ENCODE data around the gene MCC. TPM values are rescaled to one million over a fixed set of nuclear protein-coding genes. Genes with fewer than 3 reads are reported as not detected.

Gene MCC
- total RNA-seq, 4 donors from 2014 or later = 6.8 to 11.9 (median 9.0) TPM

GRCh38 chr5:113268232-113268631, 220.0 kb downstream of the MCC start:
- Histone ChIP-seq H3K4me3 (no peak overlapping the region), H3K36me3 (no peaks in the 10 kb centered on the region), H3K27me3 (no peaks in the 10 kb centered on the region), H3K4me1 (peaks cover 0 to 27% of the 10 kb centered on the region in 2 donors), H3K27ac (no peak overlapping the region), H3K9me3 (no peaks in the 10 kb centered on the region)
- in situ Hi-C loops (cut with MboI; ENCODE audit: low sequenced_read_pairs in 4 of 4) = no loop called here
- DNase-seq (no peak), ATAC-seq (no peak)
- intact Hi-C loops (cut with DNase I; ENCODE audit: low total_unique reads) = no loop called here
- TF ChIP-seq CTCF (IDR thresholded peaks at IDR 0.05 in 4 of 5, conservative IDR thresholded peaks at IDR 0.05 in 1 of 5) (no peak), POLR2A (IDR thresholded peaks at IDR 0.05) (no peak)

GRCh38 chr5:113267361-113267900, 220.8 kb downstream of the MCC start:
- no peak overlapping the region for H3K27ac ChIP-seq
- DNase-seq = no peak
- intact Hi-C loops (cut with DNase I; ENCODE audit: low total_unique reads) (no loop called here), in situ Hi-C loops (cut with MboI; ENCODE audit: low sequenced_read_pairs in 4 of 4) (no loop called here)
- H3K27me3 ChIP-seq = no peaks in the 10 kb centered on the region
- no peak for ATAC-seq
- TF ChIP-seq POLR2A (IDR thresholded peaks at IDR 0.05) = no peak
- no peak for TF ChIP-seq CTCF (IDR thresholded peaks at IDR 0.05 in 4 of 5, conservative IDR thresholded peaks at IDR 0.05 in 1 of 5)
- H3K4me1 ChIP-seq = peaks cover 0 to 23% of the 10 kb centered on the region in 2 donors
- no peaks in the 10 kb centered on the region for H3K36me3 ChIP-seq
- H3K9me3 ChIP-seq = no peaks in the 10 kb centered on the region
- no peak overlapping the region for H3K4me3 ChIP-seq

- no peak for ATAC-seq
- no peak overlapping the region for H3K27ac ChIP-seq
Observed at GRCh38 chr5:113266913-113267227, 221.4 kb downstream of the MCC start.

GRCh38 chr5:113266227-113266912, 221.9 kb downstream of the MCC start:
- DNase-seq (no peak), ATAC-seq (no peak)
- TF ChIP-seq POLR2A (IDR thresholded peaks at IDR 0.05) (no peak), CTCF (IDR thresholded peaks at IDR 0.05 in 4 of 5, conservative IDR thresholded peaks at IDR 0.05 in 1 of 5) (no peak)
- intact Hi-C loops (cut with DNase I; ENCODE audit: low total_unique reads) (no loop called here), in situ Hi-C loops (cut with MboI; ENCODE audit: low sequenced_read_pairs in 4 of 4) (no loop called here)
- Histone ChIP-seq H3K4me3 (no peak overlapping the region), H3K4me1 (peaks cover 0 to 20% of the 10 kb centered on the region in 2 donors), H3K9me3 (no peaks in the 10 kb centered on the region), H3K27ac (no peak overlapping the region), H3K27me3 (no peaks in the 10 kb centered on the region), H3K36me3 (no peaks in the 10 kb centered on the region)

More at GRCh38 chr5:113266913-113267227, 221.4 kb downstream of the MCC start:
- TF ChIP-seq POLR2A (IDR thresholded peaks at IDR 0.05) (no peak), CTCF (IDR thresholded peaks at IDR 0.05 in 4 of 5, conservative IDR thresholded peaks at IDR 0.05 in 1 of 5) (no peak)
- Histone ChIP-seq H3K36me3 (no peaks in the 10 kb centered on the region), H3K4me1 (peaks cover 0 to 20% of the 10 kb centered on the region in 2 donors), H3K4me3 (no peak overlapping the region), H3K9me3 (no peaks in the 10 kb centered on the region), H3K27me3 (no peaks in the 10 kb centered on the region)
- intact Hi-C loops (cut with DNase I; ENCODE audit: low total_unique reads) (no loop called here), in situ Hi-C loops (cut with MboI; ENCODE audit: low sequenced_read_pairs in 4 of 4) (no loop called here)
- DNase-seq = no peak
